Activated naive CD4-positive, alpha-beta T cell treated with anti-CD3 and anti-CD28 coated beads, Interleukin-2, amount 50 U/mL, for 16 hours (primary cell): ENCODE measurements around the gene ADGRD2.

Experiments
- DNase-seq: peaks from one replicate; pipeline ENCODE4 v3.0.0-alpha.2; 2020

ADGRD2 gene

GRCh38 chr9:124500028-124500795 lies 50.0 kb downstream of the ADGRD2 start:
- DNase-seq, result no peak

- no peak for DNase-seq
Measured at GRCh38 chr9:124500796-124501611, 50.8 kb downstream of the ADGRD2 start.

GRCh38 chr9:124501771-124502320 lies 51.6 kb downstream of the ADGRD2 start:
- no peak for DNase-seq

GRCh38 chr9:124502711-124503702 lies 52.8 kb downstream of the ADGRD2 start:
- no peak for DNase-seq

GRCh38 chr9:124503713-124504529 lies 53.7 kb downstream of the ADGRD2 start:
- no peak for DNase-seq

- DNase-seq, result no peak
Measured at GRCh38 chr9:124504530-124505005, 54.3 kb downstream of the ADGRD2 start.

- DNase-seq, result no peak
Measured at GRCh38 chr9:124505006-124505900, 55.0 kb downstream of the ADGRD2 start.

GRCh38 chr9:124505901-124506346 lies 55.7 kb downstream of the ADGRD2 start:
- DNase-seq, result no peak

- no peak for DNase-seq
Measured at GRCh38 chr9:124506433-124506832, 56.2 kb downstream of the ADGRD2 start.

- DNase-seq, result no peak
Measured at GRCh38 chr9:124506931-124507879, 57.0 kb downstream of the ADGRD2 start, which contains the start of gene NR5A1. NR5A1 (minus strand) TSS chr9:124507399; CDS start chr9:124503395, 4,004 bp downstream.

- no peak for DNase-seq
Measured at GRCh38 chr9:124507880-124508423, 57.7 kb downstream of the ADGRD2 start.

GRCh38 chr9:124510650-124511425 lies 60.6 kb downstream of the ADGRD2 start:
- no peak for DNase-seq

- DNase-seq, result no peak
Measured at GRCh38 chr9:124511426-124511840, 61.2 kb downstream of the ADGRD2 start.

GRCh38 chr9:124511891-124512805 lies 61.9 kb downstream of the ADGRD2 start:
- DNase-seq, result no peak

- no peak for DNase-seq
Measured at GRCh38 chr9:124512806-124513204, 62.6 kb downstream of the ADGRD2 start.

- no peak for DNase-seq
Measured at GRCh38 chr9:124513376-124513994, 63.2 kb downstream of the ADGRD2 start.
